D721Med (cell line): ENCODE results near the gene RPL31.

ENCODE experiments used
- DNase-seq: peaks from one replicate; pipeline ENCODE4 v3.0.0; 2011; ENCODE audit warnings: low spot score; ENCODE audit not compliant: insufficient read length
- FAIRE-seq: peaks from 2 replicates; lab custom pipeline; 2011; peaks lifted over from hg19 to GRCh38; lab: Jason Lieb, UNC
- TF ChIP-seq, protein P1 (sequence below): IDR thresholded peaks from 2 replicates; pipeline ENCODE4 v1.5.1; 2012; ENCODE audit warnings: mild to moderate bottlenecking, control low read depth; ENCODE audit not compliant: insufficient read depth; ENCODE audit errors: missing control alignments

The RPL31 gene

DNA sequence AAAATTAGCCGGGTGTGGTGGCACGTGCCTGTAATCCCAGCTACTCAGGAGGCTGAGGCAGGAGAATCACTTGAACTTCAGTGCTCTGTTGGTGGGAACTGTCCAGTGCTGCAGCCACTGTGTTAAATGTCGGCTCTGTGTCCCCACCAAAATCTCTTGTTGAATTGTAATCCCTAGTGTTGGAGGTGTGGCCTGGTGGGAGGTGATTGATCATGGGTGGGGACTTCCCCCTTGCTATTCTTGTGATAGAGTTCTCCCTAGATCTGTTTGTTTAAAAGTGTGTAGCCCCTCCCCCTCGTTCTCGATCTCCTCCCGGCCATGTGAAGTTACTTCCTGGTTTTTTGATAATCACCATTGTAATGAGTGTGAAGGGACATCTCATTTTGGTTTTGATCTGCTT lies 9.8 kb upstream of the RPL31 start:
- no peak for FAIRE-seq
- TF ChIP-seq, protein P1, sequence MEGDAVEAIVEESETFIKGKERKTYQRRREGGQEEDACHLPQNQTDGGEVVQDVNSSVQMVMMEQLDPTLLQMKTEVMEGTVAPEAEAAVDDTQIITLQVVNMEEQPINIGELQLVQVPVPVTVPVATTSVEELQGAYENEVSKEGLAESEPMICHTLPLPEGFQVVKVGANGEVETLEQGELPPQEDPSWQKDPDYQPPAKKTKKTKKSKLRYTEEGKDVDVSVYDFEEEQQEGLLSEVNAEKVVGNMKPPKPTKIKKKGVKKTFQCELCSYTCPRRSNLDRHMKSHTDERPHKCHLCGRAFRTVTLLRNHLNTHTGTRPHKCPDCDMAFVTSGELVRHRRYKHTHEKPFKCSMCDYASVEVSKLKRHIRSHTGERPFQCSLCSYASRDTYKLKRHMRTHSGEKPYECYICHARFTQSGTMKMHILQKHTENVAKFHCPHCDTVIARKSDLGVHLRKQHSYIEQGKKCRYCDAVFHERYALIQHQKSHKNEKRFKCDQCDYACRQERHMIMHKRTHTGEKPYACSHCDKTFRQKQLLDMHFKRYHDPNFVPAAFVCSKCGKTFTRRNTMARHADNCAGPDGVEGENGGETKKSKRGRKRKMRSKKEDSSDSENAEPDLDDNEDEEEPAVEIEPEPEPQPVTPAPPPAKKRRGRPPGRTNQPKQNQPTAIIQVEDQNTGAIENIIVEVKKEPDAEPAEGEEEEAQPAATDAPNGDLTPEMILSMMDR, result no peak
- DNase-seq, result no peak

- TF ChIP-seq, protein P1, result no peak
- DNase-seq, result no peak
- no peak for FAIRE-seq
Observed at GRCh38 chr2:100993294-100993693, 8.8 kb upstream of the RPL31 start.

- DNase-seq (no peak), FAIRE-seq (no peak)
- TF ChIP-seq, protein P1, result no peak
Observed at GRCh38 chr2:100995309-100996075, 6.6 kb upstream of the RPL31 start.

GRCh38 chr2:100997509-100998234 lies 4.4 kb upstream of the RPL31 start:
- TF ChIP-seq, protein P1, result no peak
- DNase-seq, result no peak
- FAIRE-seq, result no peak

- DNase-seq (no peak), FAIRE-seq (no peak)
- TF ChIP-seq, protein P1, result no peak
Observed at GRCh38 chr2:100998235-100998573, 3.9 kb upstream of the RPL31 start.

- FAIRE-seq (no peak), DNase-seq (no peak)
- TF ChIP-seq, protein P1, result no peak
Observed at GRCh38 chr2:100999995-101000394, 2.1 kb upstream of the RPL31 start.
